Uterus (tissue), 4 donors: Measurements from ENCODE around the gene VAMP1. TPM values are rescaled to one million over a fixed set of nuclear protein-coding genes. Genes with fewer than 3 reads are reported as not detected.

Experiments used
- DNase-seq, 2 donors: peaks; one replicate each; pipeline ENCODE4 v3.0.0-alpha.2; 2019 to 2020
- H3K27ac ChIP-seq, 2 donors: fragments of 200-600 bp; sonication (generic); 1 replicate in 1 of 2; 2 replicates in 1 of 2; pipeline ENCODE4 v1.5.1; 2016 to 2018
- H3K27me3 ChIP-seq, 2 donors: fragments of 200-600 bp; sonication (generic); one replicate each; pipeline ENCODE4 v1.5.1; 2018 to 2019; ENCODE audit warnings: control low read depth in 1 of 2
- H3K36me3 ChIP-seq, 2 donors: fragments of 200-600 bp; sonication (generic); one replicate each; pipeline ENCODE4 v1.5.1; 2019; ENCODE audit warnings: control low read depth in 1 of 2
- H3K4me1 ChIP-seq, 2 donors: fragments of 200-600 bp; sonication (generic); one replicate each; pipeline ENCODE4 v1.5.1; 2018 to 2019; ENCODE audit warnings: control low read depth in 1 of 2
- H3K4me3 ChIP-seq, 2 donors: fragments of 200-600 bp; sonication (generic); 1 replicate in 1 of 2; 2 replicates in 1 of 2; pipeline ENCODE4 v1.5.1; 2018 to 2019; ENCODE audit warnings: mild to moderate bottlenecking in 1 of 2
- H3K9me3 ChIP-seq, 2 donors: fragments of 200-600 bp; sonication (generic); one replicate each; pipeline ENCODE4 v1.5.1; 2019; ENCODE audit warnings: control low read depth in 1 of 2
- CTCF ChIP-seq, 4 experiments: fragments of 200-600 bp in 2 of 4; fragments of 450-650 bp in 2 of 4; sonication (generic) in 2 of 4; IDR thresholded peaks; one replicate each; pipeline ENCODE4 v1.5.1; 2016 to 2019; ENCODE audit warnings: antibody characterized with exemption in 4 of 4, mild to moderate bottlenecking in 2 of 4, moderate library complexity in 1 of 4
- POLR2A ChIP-seq, 2 donors: fragments of 450-650 bp; IDR thresholded peaks; one replicate each; pipeline ENCODE4 v1.6.1; 2016; ENCODE audit warnings: antibody characterized with exemption in 2 of 2, mild to moderate bottlenecking in 1 of 2, moderate library complexity in 1 of 2
- intact Hi-C: fragments of 100-400 bp; cut with DNase I; formaldehyde crosslinking; loops from one replicate; pipeline ENCODE4 v1.15.1; 2023; ENCODE audit warnings: low total_unique reads
- total RNA-seq, 4 donors: library from RNA; depleted of rRNA in 3 of 4; stranded (reverse); fragments of >200 nt in 3 of 4; gene quantifications; one replicate each; pipeline versions ENCODE4 v1.1.0 to v1.2.4, GENCODE V29; 2014 to 2023
- donor health status: DM: yes; HTN: yes; CAD: no.

The VAMP1 gene
- total RNA-seq, 4 donors from 2014 or later: 1.0 to 17.7 (median 6.8) TPM

- Histone ChIP-seq H3K27ac (no peak overlapping the region), H3K4me3 (no peak overlapping the region), H3K4me1 (no peaks in the 10 kb centered on the region), H3K9me3 (no peaks in the 10 kb centered on the region), H3K36me3 (no peaks in the 10 kb centered on the region), H3K27me3 (no peaks in the 10 kb centered on the region)
- DNase-seq: no peak
- TF ChIP-seq CTCF (IDR thresholded peaks at IDR 0.05): no peak
- TF ChIP-seq POLR2A (IDR thresholded peaks at IDR 0.05): no peak
- intact Hi-C loops: no loop called here
Measured at GRCh38 chr12:6435961-6436715, 34.3 kb downstream of the VAMP1 start.

GRCh38 chr12:6434205-6435140, 36.0 kb downstream of the VAMP1 start:
- H3K9me3 ChIP-seq: no peaks in the 10 kb centered on the region
- intact Hi-C loops: no loop called here
- no peaks in the 10 kb centered on the region for H3K36me3 ChIP-seq
- H3K4me3 ChIP-seq: no peak overlapping the region
- peak in 1 of 2 donors; percentile 8 for DNase-seq
- no peak for TF ChIP-seq POLR2A (IDR thresholded peaks at IDR 0.05)
- TF ChIP-seq CTCF (IDR thresholded peaks at IDR 0.05): no peak
- no peaks in the 10 kb centered on the region for H3K27me3 ChIP-seq
- H3K27ac ChIP-seq: no peak overlapping the region
- no peaks in the 10 kb centered on the region for H3K4me1 ChIP-seq

GRCh38 chr12:6432991-6433390, 37.5 kb downstream of the VAMP1 start:
- H3K9me3 ChIP-seq: no peaks in the 10 kb centered on the region
- DNase-seq: no peak
- no peaks in the 10 kb centered on the region for H3K36me3 ChIP-seq
- intact Hi-C loops: no loop called here
- H3K4me1 ChIP-seq: no peaks in the 10 kb centered on the region
- no peak overlapping the region for H3K27ac ChIP-seq
- H3K4me3 ChIP-seq: no peak overlapping the region
- no peaks in the 10 kb centered on the region for H3K27me3 ChIP-seq
- no peak for TF ChIP-seq CTCF (IDR thresholded peaks at IDR 0.05)

GRCh38 chr12:6430124-6430989, 40.1 kb downstream of the VAMP1 start:
- peak overlapping the region; percentile 86 to 88 for H3K27ac ChIP-seq
- no peaks in the 10 kb centered on the region for H3K9me3 ChIP-seq
- no peaks in the 10 kb centered on the region for H3K4me1 ChIP-seq
- peak; percentile 92 to 97 for DNase-seq
- no peaks in the 10 kb centered on the region for H3K27me3 ChIP-seq
- TF ChIP-seq POLR2A (IDR thresholded peaks at IDR 0.05): no peak
- peak in 2 of 4 experiments; percentile 5 to 25 for TF ChIP-seq CTCF (IDR thresholded peaks at IDR 0.05)
- intact Hi-C loops: no loop called here
- no peaks in the 10 kb centered on the region for H3K36me3 ChIP-seq
- H3K4me3 ChIP-seq: peak overlapping the region; percentile 17 to 20
